COR-L47 (cell line): ENCODE data around the gene ATP9A.
"Not testable (repeated sequence)": the region's sequence is repeated elsewhere in the genome, so short reads cannot be mapped to it uniquely, and the experiment has no call there.

ENCODE experiments used
- DNase-seq: peaks from one replicate; lab custom pipeline; 2025; lab: John Stamatoyannopoulos, UW

ATP9A gene

DNA sequence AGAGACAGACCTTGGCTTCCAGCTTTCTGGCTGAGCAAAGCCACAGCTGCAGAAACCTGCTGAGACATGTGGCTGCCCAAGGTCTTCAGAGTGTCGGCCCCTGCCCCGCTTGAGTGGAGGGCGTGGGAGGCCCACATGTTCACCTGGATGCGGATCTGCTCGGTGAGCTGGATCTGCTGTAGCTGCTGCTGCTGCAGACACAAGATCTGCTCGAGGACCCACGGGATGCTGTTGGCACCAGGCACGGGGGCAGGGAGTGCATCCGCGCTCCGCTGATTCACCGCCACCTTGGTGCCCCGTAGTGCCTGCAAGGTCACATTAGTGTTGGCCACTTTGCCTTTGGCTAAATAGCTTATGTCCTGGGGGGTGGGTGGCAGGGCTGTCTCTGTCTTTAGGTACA, 23.4 kb upstream of the ATP9A start:
- DNase-seq = no peak

DNA sequence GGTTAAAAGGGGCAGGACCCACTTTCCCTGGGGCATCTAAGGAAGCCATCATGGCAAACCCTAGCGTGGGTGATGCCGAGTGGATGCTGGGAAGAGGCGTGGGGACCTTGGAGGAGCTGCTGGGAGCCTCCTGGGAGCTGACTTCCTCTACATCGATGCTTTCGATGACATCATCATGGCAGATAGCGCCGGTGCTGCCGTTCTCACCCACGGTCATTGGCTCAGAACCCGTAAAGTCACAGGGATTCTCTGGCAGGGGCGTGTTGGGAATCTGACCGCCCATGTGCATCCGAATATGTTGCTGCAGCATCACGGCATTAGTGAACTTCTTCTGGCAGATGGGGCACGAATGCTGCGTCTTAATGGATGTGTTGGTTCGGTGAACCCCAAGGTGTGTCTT, 22.1 kb upstream of the ATP9A start:
- no peak for DNase-seq

DNA sequence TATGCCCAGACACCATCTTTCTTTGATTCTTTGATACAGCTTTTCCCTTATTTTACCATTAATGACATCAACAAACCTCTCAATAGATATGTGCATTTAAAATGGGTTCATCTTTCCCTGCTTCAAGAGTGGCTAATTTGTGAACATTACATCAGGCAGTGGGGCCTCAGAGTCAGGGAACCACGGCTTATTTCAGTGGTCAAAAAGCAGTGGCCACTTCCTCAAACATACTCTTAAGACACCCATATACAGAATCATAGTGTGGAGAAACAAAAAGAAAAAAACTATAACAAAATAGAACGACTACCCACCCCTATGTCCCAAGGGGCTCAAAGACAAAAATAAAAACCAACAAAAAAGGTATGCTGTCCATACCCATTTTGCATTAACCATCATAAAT, 21.2 kb upstream of the ATP9A start:
- no peak for DNase-seq

DNA sequence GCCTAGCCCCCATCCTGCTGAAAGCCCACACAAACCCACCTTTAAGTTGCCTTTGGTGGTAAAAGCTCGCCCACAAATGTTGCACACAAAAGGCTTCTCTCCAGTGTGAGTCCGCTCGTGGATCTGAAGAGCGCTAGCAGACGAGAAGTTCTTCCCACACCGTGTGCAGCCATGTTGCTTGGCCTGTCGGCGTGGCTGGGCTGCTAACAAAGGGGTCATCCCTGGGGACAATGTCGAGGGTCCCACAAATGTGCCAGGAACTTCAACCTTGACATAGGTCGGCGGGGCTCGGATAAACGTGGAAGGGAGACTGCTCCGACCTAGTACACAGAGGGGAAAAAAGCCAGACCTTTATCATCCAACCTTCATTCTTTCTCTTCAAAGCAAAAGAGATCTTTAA, 20.6 kb upstream of the ATP9A start:
- DNase-seq = no peak

DNA sequence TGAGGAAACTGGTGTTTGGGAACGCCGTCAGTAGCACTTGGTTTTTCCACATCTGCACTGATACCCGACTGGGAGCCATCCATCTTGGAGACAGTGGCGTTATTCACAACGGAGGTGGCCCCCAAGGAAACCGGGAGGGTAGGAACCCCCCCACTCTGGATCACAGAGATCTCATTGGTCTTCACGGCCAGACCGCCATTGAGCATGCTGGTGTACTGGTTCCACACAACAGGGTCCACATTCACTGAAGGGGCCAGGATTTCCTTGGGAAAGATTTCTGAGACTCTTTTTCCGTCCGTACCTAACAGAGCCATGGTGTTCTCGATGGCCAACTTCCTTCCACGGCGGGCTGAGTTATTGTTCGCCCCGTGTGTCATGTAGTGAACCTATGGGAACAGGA, 16.1 kb upstream of the ATP9A start:
- no peak for DNase-seq

DNA sequence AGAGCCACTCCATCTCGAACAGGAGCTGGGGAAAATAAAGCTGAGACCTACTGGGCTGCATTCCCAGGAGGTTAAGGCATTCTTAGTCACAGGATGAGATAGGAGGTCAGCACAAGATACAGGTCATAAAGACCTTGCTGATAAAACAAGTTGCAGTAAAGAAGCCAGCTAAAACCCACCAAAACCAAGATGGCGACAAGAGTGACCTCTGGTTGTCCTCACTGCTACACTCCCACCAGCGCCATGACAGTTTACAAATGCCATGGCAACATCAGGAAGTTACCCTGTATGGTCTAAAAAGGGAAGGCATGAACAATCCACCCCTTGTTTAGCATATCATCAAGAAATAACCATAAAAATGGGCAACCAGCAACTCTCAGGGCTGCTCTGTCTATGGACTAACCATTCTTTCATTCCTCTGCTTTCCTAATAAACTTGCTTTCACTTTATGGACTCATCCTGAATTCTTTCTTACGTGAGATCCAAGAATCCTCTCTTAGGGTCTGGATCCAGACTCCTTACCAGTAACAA, 10.1 kb upstream of the ATP9A start:
- not testable (repeated sequence) for DNase-seq

DNA sequence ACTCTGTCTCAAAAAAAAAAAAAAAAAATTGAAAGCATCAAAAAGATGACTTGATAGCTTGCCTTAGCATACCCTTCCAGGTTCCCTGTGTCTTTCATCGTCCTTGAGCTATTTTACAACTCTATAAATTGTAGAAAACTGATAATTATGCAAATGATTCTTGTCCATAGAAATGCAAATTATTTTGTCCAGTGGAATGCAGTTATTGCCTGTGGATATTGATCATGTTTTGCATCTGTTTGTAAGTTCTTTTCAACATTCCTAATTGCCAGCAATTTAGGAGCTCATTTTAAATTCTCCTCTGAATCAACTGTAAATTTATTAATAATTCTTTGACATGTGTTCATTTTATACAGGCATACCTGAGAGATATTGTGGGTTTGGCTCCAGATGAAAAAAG, 7.1 kb upstream of the ATP9A start:
- no peak for DNase-seq

DNA sequence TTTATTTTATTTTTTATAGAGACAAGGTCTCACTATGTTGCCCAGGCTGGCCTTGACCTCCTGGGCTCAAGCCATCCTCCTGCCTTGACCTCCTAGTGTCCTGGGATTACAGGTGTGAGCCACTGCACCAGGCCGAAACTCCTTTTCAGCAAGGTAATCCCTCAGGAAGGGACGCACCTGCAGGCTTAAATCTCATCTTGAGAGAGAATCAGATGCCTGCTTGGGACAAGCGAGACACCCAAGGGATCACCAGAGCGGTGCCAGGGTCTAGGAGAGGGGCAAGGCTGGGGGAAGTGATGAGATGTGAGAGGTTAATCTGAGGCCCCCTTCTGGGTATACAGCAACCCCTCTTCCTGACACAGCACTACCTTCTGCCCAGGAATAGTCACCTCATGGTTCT, 4.0 kb upstream of the ATP9A start:
- no peak for DNase-seq

DNA sequence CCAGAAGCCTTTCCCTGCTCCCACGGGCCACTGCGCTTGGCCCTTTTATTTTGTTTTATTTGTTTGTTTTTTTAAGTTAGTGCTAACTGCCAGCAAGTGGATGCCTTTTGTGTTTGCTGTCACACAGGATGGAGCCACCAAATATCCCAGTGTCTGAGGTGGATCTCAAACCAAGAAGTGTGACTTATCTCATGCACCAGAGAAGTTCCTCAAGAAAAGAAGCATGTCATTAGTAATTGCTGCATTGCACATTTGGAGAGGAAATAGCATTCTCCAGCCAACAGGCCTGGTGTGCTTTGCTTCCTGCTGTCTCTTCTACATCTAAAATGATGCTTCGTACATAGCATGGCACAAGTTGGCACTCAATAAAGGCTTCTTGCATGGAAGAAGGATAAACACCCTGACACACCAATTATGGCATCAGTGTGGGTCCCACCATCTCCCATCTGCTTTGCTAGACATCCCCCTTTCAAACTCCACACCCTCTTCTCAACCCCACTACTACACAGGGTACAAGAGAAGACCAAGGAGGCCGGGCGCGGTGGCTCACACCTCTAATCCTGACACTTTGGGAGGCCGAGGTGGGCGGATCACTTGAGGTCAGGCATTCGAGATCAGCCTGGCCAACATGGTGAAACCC, 1.9 kb upstream of the ATP9A start:
- DNase-seq = no peak

DNA sequence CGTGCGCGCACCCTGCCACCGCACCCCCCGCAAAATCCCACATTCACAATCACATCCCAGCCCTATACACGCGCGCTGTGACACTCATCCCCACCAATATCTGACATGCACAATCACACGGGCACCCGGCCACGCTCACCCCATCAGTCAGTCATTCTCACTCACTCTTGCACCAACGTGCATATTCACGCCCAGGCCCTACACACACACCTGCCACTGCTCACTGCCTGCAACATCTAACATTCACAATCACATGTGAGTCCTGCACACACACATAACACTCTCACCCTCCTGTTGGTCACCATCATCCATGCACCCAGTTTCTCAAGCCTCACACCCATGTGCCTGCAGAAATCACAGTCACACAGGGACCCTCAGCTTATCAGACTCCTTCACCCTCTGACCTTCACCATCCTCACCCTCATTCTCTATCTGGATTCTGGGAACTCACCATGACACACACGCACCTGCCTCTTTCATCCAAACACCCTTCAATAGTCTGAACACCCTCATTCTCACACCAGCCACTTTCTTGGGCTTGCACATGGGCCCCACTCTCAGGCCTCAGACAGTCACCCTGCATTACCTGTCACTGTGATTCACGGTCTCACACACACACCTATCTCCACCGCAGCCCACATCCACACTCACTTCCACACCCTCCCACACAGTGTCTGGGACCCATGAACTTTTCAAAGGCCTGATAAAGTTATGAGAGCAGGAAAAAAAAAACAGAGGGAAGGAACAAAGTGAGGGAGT, 748 bp upstream of the ATP9A start:
- no peak for DNase-seq

DNA sequence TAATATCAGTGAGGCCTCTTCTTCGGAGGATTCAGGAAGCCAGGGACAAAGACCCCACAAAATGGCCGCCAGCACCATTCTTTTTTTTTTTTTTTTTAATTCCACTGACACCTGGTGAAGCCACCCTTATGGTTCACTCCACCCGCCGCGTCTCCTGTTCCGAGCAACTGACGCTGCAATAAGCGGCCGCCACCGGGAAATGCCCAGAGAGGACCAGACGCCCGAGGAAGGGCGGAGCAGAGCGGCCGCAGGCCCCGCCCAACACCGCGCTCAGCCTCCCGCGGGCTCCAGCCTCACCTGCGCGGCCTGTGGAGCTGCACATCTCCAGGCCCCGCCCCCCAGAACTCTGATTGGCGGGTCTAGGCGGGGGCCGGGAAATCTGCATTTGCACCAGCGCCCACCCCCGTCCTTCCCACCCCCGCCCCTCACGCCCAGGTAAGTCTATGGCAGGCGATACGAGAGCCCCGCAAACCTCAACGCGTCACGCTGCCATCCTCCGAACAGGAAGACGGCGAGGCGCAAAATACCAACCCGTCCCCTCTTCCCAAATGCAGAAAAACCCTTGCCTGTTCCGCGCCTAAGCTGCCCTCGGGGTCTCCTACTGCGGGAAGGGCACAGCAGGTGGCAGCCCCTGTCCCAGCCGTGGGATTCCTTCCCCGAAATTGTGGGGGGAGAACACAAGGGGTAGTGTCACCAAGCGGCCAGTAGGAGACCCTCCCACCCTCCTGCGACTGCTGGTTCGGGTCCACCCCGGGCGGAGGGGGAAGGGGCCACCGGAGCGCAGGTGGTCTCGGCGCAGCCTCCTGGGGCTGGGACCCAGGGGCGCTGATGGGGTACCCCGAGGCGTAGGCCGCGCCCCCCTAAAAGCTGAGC, 960 bp downstream of the ATP9A start:
- DNase-seq = peak; percentile 93

DNA sequence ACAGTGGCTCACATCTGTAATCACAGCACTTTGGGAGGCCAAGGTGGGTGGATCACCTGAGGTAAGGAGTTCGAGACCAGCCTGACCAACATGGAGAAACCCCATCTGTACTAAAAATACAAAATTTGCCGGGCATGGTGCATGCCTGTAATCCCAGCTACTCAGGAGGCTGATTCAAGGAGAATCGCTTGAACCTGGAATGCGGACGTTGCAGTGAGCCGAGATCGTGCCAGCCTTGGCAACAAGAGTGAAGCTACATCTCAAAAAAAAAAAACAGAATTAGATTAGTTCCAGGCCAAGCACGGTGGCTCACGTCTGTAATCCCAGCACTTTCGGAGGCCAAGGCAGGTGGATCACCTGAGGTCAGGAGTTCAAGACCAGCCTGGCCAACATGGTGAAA, 2.8 kb downstream of the ATP9A start:
- not testable (repeated sequence) for DNase-seq

DNA sequence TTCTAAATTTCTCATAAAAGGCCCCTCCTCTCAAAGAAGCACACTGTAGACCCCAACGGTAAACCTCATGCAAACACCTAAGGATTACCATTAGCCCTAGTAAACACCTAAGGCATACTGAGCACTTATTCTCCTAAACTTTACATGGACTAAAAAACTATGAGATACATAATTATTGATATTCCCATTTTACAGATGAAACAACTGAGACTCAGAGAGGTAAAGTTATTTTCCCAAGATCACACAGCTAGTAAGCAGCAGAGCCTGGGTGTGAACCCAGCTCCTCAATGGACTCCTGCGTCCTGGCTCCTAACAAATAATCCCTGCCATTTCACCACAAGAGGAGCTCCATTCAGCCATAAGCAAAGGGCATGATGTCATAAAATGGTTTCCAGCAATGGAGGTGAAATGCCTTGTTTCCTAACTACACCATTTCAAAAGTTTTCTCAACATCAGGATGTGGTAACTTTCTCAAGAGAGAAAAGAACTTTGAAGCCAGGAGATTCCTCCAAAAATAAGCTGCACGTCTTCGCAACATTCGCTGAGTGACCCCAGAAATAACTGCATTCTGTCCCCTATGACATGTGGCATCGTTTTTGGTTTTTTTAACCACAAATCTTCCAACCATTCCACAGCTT, 4.1 kb downstream of the ATP9A start:
- no peak for DNase-seq

DNA sequence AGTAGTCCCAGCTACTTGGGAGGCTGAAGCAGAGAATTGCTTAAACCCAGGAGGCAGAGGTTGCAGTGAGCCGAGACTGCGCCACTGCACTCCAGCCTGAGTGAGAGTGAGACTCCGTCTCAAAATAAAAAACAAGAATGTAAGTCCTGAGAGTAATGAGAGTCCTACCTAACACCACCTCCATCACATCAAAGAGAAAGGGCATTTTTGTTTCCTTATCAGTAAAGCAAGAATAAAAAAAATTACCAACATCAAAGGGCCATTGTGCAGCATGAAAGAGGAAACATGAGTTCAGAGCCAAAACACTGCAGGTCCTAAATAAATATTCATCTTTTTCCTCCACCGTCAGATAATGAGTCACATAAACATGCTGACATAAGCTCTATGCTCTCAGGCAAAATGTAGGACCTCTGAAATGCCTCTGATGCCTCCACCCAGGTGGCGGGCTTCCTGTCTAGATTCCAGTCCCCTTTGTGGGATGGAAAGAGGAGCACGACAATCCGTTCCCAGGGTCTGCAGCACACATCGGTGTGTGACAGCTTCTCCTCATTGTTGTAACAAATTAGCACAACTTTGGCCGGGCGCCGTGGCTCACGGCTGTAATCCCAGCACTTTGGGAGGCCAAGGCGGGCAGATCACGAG, 7.2 kb downstream of the ATP9A start:
- no peak for DNase-seq

DNA sequence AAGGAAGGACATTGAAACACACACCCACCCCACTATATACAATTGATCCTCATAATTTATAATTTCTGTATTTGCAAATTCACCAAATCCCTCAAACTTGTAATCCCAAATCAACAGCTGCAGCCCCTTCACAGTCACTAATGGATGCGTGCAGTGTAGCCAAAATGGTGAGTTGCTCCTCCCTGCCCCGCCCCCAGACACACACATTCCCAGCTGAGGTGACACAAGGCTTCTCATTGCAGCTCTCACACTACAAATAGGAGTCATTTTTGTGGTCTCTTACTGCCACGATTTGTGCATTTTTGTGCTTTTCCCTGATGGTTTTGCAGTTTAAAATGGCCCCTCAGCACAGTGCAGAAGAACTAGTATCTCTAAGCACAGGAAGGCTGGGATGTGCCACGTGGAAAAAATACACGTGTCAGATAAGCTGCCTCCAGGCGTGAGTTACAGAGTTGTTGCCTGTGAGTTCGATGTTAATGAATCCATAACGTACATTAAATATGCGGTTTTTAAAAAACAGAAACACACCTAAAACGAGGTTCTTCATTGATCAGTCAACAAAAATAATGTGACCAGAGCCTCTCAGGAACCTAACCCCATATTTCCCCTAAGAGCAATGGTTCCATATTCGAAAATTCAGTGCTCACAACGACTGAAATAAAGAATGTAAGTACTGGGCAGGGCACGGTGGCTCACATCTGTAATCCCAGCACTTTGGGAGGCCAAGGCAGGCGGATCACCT, 8.2 kb downstream of the ATP9A start:
- DNase-seq = no peak

DNA sequence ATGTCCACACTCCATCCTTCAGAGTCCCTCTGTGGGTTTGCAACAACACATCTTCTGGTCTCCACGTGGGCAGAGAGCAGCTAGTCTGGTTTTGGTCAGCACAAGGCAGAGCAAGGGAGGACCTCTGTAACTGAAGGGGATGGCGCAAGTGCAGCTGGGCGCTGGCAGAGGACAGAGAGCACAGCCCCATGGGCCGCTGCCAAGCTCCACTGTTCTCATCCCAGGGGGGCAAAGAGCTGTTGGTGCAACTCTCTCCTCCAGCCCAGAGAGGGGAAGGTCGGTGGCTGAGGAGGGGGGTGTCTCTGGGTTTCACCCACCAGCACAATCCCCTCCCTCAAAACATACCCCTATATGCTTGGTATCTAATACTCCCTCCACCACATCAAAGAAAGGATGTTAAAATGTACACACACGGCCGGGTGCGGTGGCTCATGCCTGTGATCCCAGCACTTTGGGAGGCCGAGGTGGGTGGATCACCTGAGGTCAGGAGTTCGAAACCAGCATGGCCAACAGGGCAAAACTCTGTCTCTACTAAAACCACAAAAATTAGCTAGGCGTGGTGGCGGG, 9.1 kb downstream of the ATP9A start:
- no peak for DNase-seq

DNA sequence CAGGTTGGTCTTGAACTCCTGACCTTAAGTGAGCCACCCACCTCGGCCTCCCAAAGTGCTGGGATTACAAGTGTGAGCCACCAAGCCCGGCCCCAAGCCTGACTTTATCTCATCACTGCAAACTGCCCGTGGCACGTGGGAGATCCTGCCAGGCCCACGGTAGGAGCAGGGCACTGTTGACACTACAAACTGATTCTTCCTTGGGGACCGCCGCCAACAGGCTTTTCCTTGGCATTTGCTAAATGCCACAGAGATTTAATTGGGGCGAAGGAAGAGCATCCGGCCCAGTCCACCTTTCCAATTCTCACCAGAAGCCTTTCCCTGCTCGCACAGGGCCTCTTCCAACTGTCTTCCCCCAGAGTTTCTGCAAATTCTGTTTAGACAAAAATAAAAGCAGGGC, 11.0 kb downstream of the ATP9A start:
- DNase-seq = no peak

DNA sequence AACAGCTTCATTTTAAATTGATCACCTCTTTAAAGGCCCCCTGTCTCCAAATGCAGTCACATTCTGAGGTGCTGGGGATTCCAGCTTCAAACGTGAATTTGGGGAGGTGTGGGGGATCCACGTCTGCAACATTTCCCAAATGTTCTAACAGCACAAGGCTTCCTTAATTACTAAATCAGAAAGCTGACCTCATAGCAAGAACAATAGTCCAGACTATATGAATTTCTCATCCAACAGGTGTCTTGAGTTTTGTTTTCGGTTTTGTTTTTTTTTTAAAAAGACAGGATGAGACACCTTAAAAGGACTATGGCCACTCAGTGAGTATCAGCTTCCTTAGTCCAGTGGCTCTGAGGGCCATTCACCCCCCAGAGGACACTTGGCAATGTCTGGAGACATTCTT, 11.5 kb downstream of the ATP9A start:
- DNase-seq = no peak

DNA sequence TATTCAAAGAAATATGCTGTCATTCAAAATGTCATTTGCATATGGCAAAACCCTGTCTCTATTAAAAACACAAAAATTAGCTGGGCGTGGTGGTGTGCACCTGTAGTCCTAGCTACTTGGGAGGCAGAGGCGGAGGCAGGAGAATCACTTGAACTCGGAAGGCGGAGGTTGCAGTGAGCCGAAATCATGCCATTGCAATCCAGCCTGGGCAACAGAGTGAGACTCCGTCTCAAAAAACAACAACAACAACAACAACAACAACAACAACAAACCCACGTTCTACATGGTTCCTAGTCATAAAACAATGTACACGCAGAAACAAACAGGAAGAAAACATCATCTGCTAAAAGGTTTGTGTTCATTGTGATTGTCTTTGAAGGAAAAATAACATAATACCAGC, 15.0 kb downstream of the ATP9A start:
- DNase-seq = not testable (repeated sequence)

DNA sequence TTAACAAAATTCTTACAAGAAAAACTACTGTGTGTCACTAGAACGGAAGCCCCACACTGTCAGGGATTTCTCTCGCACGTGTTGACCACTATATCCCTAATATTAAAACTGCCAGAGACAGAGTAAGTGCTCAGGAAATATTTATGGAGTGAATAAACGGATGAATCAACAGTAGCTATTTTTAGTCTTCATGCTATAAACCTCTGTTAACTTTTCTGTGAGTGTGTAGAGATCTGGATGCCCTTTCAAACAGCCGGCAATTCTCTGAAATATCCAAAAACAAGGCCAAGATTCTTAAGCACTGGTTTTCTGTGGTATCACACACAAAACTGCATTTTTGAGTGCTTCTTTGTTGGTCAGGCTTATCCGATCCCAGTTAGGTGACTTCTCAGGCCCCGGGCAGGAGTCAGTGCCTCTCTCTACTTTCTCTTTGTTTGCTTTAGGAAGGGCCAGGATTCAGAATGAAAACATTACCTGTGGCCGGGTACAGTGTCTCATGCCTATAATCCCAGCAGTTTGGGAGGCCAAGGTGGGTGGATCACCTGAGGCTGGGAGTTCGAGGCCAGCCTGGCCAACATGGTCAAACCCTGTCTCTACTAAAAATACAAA, 15.7 kb downstream of the ATP9A start:
- no peak for DNase-seq
